Liver (tissue), 3 donors: ENCODE results near the gene USP49.

Source experiments
- CTCF ChIP-seq: fragments of 150-350 bp; IDR thresholded peaks from 2 replicates; pipeline ENCODE4 v1.5.1; 2017; ENCODE audit warnings: improper control_type of control experiment, low read depth, low read length; ENCODE audit not compliant: missing input control
- EGR1 ChIP-seq, 2 donors: IDR thresholded peaks; 2 replicates each; pipeline ENCODE4 v1.6.1; 2016 to 2018; ENCODE audit warnings: antibody characterized with exemption in 2 of 2, low read depth in 2 of 2
- GABPA ChIP-seq, 2 donors: IDR thresholded peaks in 1 of 2; conservative IDR thresholded peaks in 1 of 2; 2 replicates each; pipeline ENCODE4 v1.6.1; 2016; ENCODE audit warnings: antibody characterized with exemption in 2 of 2, mild to moderate bottlenecking in 1 of 2, moderate library complexity in 1 of 2
- HNF4G ChIP-seq: IDR thresholded peaks from 2 replicates; pipeline ENCODE4 v1.6.1; 2016; ENCODE audit warnings: antibody characterized with exemption
- JUND ChIP-seq, 2 donors: IDR thresholded peaks; 2 replicates each; pipeline ENCODE4 v1.6.1; 2016; ENCODE audit warnings: antibody characterized with exemption in 2 of 2
- RAD21 ChIP-seq, 2 donors: IDR thresholded peaks; 2 replicates each; pipeline ENCODE4 v1.6.1; 2016; ENCODE audit warnings: antibody characterized with exemption in 2 of 2, mild to moderate bottlenecking in 2 of 2
- REST ChIP-seq: IDR thresholded peaks from 2 replicates; pipeline ENCODE4 v1.6.1; 2016; ENCODE audit warnings: antibody characterized with exemption, mild to moderate bottlenecking
- SP1 ChIP-seq: IDR thresholded peaks from 2 replicates; pipeline ENCODE4 v1.6.1; 2018; ENCODE audit warnings: antibody characterized with exemption, mild to moderate bottlenecking
- TAF1 ChIP-seq: conservative IDR thresholded peaks from 2 replicates; pipeline ENCODE4 v1.6.1; 2016; ENCODE audit warnings: antibody characterized with exemption, mild to moderate bottlenecking
- YY1 ChIP-seq: IDR thresholded peaks from 2 replicates; pipeline ENCODE4 v1.6.1; 2016; ENCODE audit warnings: antibody characterized with exemption, mild to moderate bottlenecking
- TF ChIP-seq, protein P1 (sequence below): IDR thresholded peaks from 2 replicates; pipeline ENCODE4 v1.6.1; 2016; ENCODE audit warnings: antibody characterized with exemption
- TF ChIP-seq, protein P2 (sequence below): IDR thresholded peaks from 2 replicates; pipeline ENCODE4 v1.6.1; 2016; ENCODE audit warnings: antibody characterized with exemption
- TF ChIP-seq, protein P3 (sequence below): IDR thresholded peaks from 2 replicates; pipeline ENCODE4 v1.6.1; 2016; ENCODE audit warnings: antibody characterized with exemption
- donor health status: healthy.
- donor health status: healthy.

DNA sequence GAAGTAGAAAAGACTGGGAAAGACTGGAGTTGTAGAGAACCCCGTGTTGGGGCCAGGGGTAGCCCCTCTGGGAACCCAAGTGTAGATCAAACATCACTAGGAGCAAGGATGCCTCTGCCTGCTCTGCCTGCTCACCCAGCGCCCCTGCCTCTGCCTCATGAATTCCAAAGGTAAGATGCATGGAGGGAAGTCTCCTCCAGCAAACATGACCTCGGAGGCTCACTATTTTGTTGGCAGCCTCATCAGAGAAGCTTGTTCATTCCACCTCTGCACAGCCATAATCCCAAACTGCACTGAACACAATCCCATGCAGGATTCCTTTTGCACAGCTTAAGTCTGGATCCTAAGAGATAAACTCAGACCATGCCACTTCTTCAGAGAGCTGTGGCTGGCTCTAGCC lies 120.3 kb downstream of the USP49 start:
- TF ChIP-seq, protein P1, sequence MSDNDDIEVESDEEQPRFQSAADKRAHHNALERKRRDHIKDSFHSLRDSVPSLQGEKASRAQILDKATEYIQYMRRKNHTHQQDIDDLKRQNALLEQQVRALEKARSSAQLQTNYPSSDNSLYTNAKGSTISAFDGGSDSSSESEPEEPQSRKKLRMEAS = no peak
- no peak for TF ChIP-seq HNF4G
- no peak for TF ChIP-seq CTCF
- TF ChIP-seq, protein P2, sequence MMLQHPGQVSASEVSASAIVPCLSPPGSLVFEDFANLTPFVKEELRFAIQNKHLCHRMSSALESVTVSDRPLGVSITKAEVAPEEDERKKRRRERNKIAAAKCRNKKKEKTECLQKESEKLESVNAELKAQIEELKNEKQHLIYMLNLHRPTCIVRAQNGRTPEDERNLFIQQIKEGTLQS = no peak
- TF ChIP-seq RAD21 (IDR thresholded peaks at IDR 0.05) = no peak
- TF ChIP-seq YY1 = no peak
- TF ChIP-seq, protein P3, sequence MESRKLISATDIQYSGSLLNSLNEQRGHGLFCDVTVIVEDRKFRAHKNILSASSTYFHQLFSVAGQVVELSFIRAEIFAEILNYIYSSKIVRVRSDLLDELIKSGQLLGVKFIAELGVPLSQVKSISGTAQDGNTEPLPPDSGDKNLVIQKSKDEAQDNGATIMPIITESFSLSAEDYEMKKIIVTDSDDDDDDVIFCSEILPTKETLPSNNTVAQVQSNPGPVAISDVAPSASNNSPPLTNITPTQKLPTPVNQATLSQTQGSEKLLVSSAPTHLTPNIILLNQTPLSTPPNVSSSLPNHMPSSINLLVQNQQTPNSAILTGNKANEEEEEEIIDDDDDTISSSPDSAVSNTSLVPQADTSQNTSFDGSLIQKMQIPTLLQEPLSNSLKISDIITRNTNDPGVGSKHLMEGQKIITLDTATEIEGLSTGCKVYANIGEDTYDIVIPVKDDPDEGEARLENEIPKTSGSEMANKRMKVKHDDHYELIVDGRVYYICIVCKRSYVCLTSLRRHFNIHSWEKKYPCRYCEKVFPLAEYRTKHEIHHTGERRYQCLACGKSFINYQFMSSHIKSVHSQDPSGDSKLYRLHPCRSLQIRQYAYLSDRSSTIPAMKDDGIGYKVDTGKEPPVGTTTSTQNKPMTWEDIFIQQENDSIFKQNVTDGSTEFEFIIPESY = no peak
- TF ChIP-seq EGR1 (IDR thresholded peaks at IDR 0.05; ENCODE audit: low read depth in 2 of 2) = no peak
- TF ChIP-seq JUND (IDR thresholded peaks at IDR 0.05) = no peak
- TF ChIP-seq REST = no peak
- no peak for TF ChIP-seq TAF1
- TF ChIP-seq GABPA (IDR thresholded peaks at IDR 0.05 in 1 of 2, conservative IDR thresholded peaks at IDR 0.05 in 1 of 2) = no peak
- TF ChIP-seq SP1 = no peak
